WTC11 (cell line): ENCODE results near the gene ACSF3. TPM values are rescaled to one million over a fixed set of nuclear protein-coding genes. Genes with fewer than 3 reads are reported as not detected.

Source experiments
- ATAC-seq: fragments of 200-7000 bp; cut with Tn5 transposase; 2 replicates; pipeline ENCODE4 v1.10.0; 2021; ENCODE audit warnings: mild to moderate bottlenecking, moderate library complexity
- CTCF ChIA-PET: fragments of 300-600 bp; sonication (Branson Sonifier 250); formaldehyde crosslinking; loops from one replicate; lab custom pipeline; 2021; ENCODE audit warnings: antibody characterized with exemption; lab: Charles Lee
- POLR2A ChIA-PET: fragments of 350-600 bp; sonication (Branson Sonifier 250); formaldehyde crosslinking; loops from one replicate; lab custom pipeline; 2021; ENCODE audit warnings: antibody characterized with exemption; lab: Charles Lee
- DNase-seq: peaks from one replicate; pipeline ENCODE4 v3.0.0; 2021; ENCODE audit warnings: low spot score
- H3K27ac Mint-ChIP-seq: 2 replicates; pipeline ENCODE4 v1.8.0; 2021; ENCODE audit warnings: mixed read lengths
- H3K27me3 Mint-ChIP-seq: 2 replicates; pipeline ENCODE4 v1.8.0; 2021; ENCODE audit warnings: low read depth, mild to moderate bottlenecking, moderate library complexity, mixed read lengths
- H3K36me3 Mint-ChIP-seq: 2 replicates; pipeline ENCODE4 v1.8.0; 2021; ENCODE audit warnings: mixed read lengths
- H3K4me1 Mint-ChIP-seq: 2 replicates; pipeline ENCODE4 v1.8.0; 2022; ENCODE audit warnings: mixed read lengths
- H3K4me3 Mint-ChIP-seq: 2 replicates; pipeline ENCODE4 v1.8.0; 2021; ENCODE audit warnings: mild to moderate bottlenecking, moderate library complexity, mixed read lengths
- H3K9me3 Mint-ChIP-seq: 2 replicates; pipeline ENCODE4 v1.8.0; 2021; ENCODE audit warnings: mixed read lengths
- ATF2 ChIP-seq: sonication (generic); formaldehyde crosslinking; IDR thresholded peaks from 2 replicates; pipeline ENCODE4 v1.8.1; 2022; ENCODE audit warnings: low read depth, missing genetic modification reagents, borderline replicate concordance
- CBFB ChIP-seq: sonication (generic); formaldehyde crosslinking; IDR thresholded peaks from 2 replicates; pipeline ENCODE4 v1.8.1; 2022; ENCODE audit warnings: mild to moderate bottlenecking, low read depth, missing genetic modification reagents
- CREB1 ChIP-seq: sonication (generic); formaldehyde crosslinking; IDR thresholded peaks from 2 replicates; pipeline ENCODE4 v1.8.0; 2023; ENCODE audit warnings: mild to moderate bottlenecking, missing genetic modification reagents
- GABPB1 ChIP-seq: sonication (generic); formaldehyde crosslinking; IDR thresholded peaks from 2 replicates; pipeline ENCODE4 v1.8.1; 2023; ENCODE audit warnings: mild to moderate bottlenecking, missing genetic modification reagents
- IRF2 ChIP-seq: sonication (generic); formaldehyde crosslinking; IDR thresholded peaks from 2 replicates; pipeline ENCODE4 v1.8.0; 2022; ENCODE audit warnings: low read depth, missing genetic modification reagents, borderline replicate concordance
- MLX ChIP-seq: sonication (generic); formaldehyde crosslinking; IDR thresholded peaks from 2 replicates; pipeline ENCODE4 v1.8.1; 2023; ENCODE audit warnings: mild to moderate bottlenecking, missing genetic modification reagents, moderate library complexity
- RELA ChIP-seq: sonication (generic); formaldehyde crosslinking; IDR thresholded peaks from 2 replicates; pipeline ENCODE4 v1.8.1; 2022; ENCODE audit warnings: missing genetic modification reagents, mild to moderate bottlenecking, borderline replicate concordance
- TCF7 ChIP-seq: sonication (generic); formaldehyde crosslinking; IDR thresholded peaks from 2 replicates; pipeline ENCODE4 v1.8.0; 2022; ENCODE audit warnings: mild to moderate bottlenecking, low read depth, missing genetic modification reagents, moderate library complexity
- USF2 ChIP-seq: sonication (generic); formaldehyde crosslinking; IDR thresholded peaks from 2 replicates; pipeline ENCODE4 v1.8.1; 2023; ENCODE audit warnings: mild to moderate bottlenecking, missing genetic modification reagents, moderate library complexity
- ZBTB21 ChIP-seq: sonication (generic); formaldehyde crosslinking; IDR thresholded peaks from 2 replicates; pipeline ENCODE4 v1.8.1; 2023; ENCODE audit warnings: mild to moderate bottlenecking, missing genetic modification reagents, borderline replicate concordance
- ZNF281 ChIP-seq: sonication (generic); formaldehyde crosslinking; IDR thresholded peaks from 2 replicates; pipeline ENCODE4 v1.8.0; 2023; ENCODE audit warnings: mild to moderate bottlenecking, missing genetic modification reagents
- ZSCAN18 ChIP-seq: fragments of 250-450 bp; sonication (Bioruptor Pico); IDR thresholded peaks from 2 replicates; pipeline ENCODE4 v2.1.2; 2022; ENCODE audit warnings: mild to moderate bottlenecking, moderate library complexity
- total RNA-seq: library from RNA; stranded (reverse); gene quantifications from 3 replicates; pipeline ENCODE4 v1.2.3, GENCODE V29; 2021
- TF ChIP-seq, protein P1 (sequence below): fragments of 250-450 bp; sonication (Bioruptor Pico); IDR thresholded peaks from 2 replicates; pipeline ENCODE4 v1.8.0; 2021; ENCODE audit warnings: mild to moderate bottlenecking
- TF ChIP-seq, protein P2 (sequence below): sonication (generic); formaldehyde crosslinking; IDR thresholded peaks from 2 replicates; pipeline ENCODE4 v1.8.1; 2022; ENCODE audit warnings: mild to moderate bottlenecking, moderate library complexity, missing genetic modification reagents
- TF ChIP-seq, protein P3 (sequence below): sonication (generic); formaldehyde crosslinking; IDR thresholded peaks from 2 replicates; pipeline ENCODE4 v1.8.0; 2022; ENCODE audit warnings: missing genetic modification reagents
- TF ChIP-seq, protein P4 (sequence below): sonication (generic); formaldehyde crosslinking; IDR thresholded peaks from 2 replicates; pipeline ENCODE4 v1.8.1; 2023; ENCODE audit warnings: mild to moderate bottlenecking, moderate library complexity, missing genetic modification reagents
- TF ChIP-seq, protein P5 (sequence below): sonication (generic); formaldehyde crosslinking; IDR thresholded peaks from 2 replicates; pipeline ENCODE4 v1.8.0; 2022; ENCODE audit warnings: mild to moderate bottlenecking, missing genetic modification reagents

ACSF3 gene
- total RNA-seq, 1 experiment from 2014 or later = 22.9 TPM

DNA sequence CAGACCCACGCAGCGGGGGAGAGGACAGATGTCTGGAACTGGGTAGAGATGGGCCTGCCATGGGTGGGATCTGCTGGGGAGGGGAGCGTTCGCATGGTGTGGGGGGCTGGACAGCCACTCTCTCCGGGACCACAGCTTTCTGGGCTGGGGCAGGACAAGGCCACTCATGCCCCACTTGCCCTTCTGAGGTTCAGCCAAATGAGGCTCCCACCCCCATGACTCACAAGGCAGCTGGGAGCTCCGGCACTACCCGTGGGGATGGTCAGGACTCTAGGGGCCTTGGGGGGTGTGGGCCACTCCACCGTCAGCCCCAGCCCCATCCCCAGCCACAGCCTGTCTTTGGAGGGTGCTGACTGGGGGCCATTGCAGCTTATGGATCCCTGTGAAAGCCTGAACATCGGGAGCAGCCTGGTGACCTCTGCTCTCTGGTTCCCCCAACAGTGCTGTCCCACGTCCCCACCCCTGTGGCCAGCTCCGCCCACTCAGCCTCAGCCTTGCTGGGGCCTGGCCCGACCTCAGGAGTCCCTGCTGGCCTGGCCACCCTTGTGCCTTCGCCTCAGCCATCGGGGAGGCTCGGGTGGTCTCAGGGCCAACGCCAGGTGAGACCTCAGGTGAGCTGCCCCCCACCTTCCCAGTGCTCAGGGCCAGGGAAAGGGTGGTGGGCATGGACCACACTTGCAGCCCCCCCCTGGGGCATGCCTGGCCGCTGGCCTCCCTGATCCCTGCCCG lies 73.2 kb downstream of the ACSF3 start (continued):
- TF ChIP-seq, protein P1, sequence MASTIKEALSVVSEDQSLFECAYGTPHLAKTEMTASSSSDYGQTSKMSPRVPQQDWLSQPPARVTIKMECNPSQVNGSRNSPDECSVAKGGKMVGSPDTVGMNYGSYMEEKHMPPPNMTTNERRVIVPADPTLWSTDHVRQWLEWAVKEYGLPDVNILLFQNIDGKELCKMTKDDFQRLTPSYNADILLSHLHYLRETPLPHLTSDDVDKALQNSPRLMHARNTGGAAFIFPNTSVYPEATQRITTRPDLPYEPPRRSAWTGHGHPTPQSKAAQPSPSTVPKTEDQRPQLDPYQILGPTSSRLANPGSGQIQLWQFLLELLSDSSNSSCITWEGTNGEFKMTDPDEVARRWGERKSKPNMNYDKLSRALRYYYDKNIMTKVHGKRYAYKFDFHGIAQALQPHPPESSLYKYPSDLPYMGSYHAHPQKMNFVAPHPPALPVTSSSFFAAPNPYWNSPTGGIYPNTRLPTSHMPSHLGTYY (CRISPR knock-in tag) = no peak
- no peak for TF ChIP-seq MLX (CRISPR knock-in tag)
- no peak for TF ChIP-seq USF2
- TF ChIP-seq, protein P2, sequence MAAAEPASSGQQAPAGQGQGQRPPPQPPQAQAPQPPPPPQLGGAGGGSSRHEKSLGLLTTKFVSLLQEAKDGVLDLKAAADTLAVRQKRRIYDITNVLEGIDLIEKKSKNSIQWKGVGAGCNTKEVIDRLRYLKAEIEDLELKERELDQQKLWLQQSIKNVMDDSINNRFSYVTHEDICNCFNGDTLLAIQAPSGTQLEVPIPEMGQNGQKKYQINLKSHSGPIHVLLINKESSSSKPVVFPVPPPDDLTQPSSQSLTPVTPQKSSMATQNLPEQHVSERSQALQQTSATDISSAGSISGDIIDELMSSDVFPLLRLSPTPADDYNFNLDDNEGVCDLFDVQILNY (CRISPR knock-in tag) = 0 out of 2 replicates have a peak, but pooled peaks have one; percentile 30
- TF ChIP-seq, protein P3, sequence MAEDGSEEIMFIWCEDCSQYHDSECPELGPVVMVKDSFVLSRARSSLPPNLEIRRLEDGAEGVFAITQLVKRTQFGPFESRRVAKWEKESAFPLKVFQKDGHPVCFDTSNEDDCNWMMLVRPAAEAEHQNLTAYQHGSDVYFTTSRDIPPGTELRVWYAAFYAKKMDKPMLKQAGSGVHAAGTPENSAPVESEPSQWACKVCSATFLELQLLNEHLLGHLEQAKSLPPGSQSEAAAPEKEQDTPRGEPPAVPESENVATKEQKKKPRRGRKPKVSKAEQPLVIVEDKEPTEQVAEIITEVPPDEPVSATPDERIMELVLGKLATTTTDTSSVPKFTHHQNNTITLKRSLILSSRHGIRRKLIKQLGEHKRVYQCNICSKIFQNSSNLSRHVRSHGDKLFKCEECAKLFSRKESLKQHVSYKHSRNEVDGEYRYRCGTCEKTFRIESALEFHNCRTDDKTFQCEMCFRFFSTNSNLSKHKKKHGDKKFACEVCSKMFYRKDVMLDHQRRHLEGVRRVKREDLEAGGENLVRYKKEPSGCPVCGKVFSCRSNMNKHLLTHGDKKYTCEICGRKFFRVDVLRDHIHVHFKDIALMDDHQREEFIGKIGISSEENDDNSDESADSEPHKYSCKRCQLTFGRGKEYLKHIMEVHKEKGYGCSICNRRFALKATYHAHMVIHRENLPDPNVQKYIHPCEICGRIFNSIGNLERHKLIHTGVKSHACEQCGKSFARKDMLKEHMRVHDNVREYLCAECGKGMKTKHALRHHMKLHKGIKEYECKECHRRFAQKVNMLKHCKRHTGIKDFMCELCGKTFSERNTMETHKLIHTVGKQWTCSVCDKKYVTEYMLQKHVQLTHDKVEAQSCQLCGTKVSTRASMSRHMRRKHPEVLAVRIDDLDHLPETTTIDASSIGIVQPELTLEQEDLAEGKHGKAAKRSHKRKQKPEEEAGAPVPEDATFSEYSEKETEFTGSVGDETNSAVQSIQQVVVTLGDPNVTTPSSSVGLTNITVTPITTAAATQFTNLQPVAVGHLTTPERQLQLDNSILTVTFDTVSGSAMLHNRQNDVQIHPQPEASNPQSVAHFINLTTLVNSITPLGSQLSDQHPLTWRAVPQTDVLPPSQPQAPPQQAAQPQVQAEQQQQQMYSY (CRISPR knock-in tag) = 0 out of 2 replicates have a peak, but pooled peaks have one; percentile 22
- TF ChIP-seq TCF7 (CRISPR knock-in tag) = no peak
- TF ChIP-seq CREB1 (CRISPR knock-in tag) = no peak
- no peak for TF ChIP-seq CBFB (CRISPR knock-in tag)
- no peak for TF ChIP-seq GABPB1 (CRISPR knock-in tag)

DNA sequence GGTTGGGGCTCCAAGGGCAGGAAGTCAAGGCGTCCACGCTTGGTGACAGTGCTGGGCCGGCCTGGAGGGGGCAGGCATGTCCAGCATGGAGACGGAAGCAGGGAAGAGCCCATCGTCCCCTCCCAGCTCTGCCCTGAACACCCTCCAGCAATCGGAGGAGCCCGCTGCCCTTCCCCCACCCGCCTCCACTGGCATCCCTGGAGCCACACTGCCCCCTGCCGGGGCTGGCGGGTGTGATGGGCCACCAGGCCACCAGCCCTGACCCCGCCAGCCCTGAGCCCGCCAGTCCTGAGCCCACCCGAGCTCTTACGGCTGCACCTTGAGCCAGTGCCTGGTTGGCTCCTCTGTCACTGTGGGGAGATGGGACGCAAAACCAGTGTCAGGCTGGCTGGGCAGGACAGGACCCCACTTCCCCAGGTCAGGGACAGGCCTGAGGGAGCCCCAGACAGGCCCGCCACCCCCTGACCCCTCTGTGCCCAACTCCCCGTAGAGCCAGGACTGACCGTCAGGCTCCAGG lies 73.8 kb downstream of the ACSF3 start:
- H3K4me3 Mint-ChIP-seq = no peak overlapping the region
- peaks cover 4% of the 10 kb centered on the region; the same call in 1 of the 2 replicates for H3K27me3 Mint-ChIP-seq
- DNase-seq (peak; percentile 97), ATAC-seq (peak; percentile 55)
- ChIA-PET POLR2A (interaction anchor here (0.5 to 1.2 kb wide), 2 partner anchors 357 to 398 kb away, joined by 3 to 4 read pairs; no protein-coding TSS in a partner anchor), CTCF (interaction anchor here (0.5 to 2.6 kb wide), 72 partner anchors 10 to 495 kb away, joined by 3 to 47 read pairs (median 4); partner anchors contain the start of genes ACSF3, APRT, CBFA2T3 and GALNS)
- H3K4me1 Mint-ChIP-seq = peaks cover 6% of the 10 kb centered on the region
- H3K27ac Mint-ChIP-seq = no peak overlapping the region
- H3K9me3 Mint-ChIP-seq = no peaks in the 10 kb centered on the region
- H3K36me3 Mint-ChIP-seq = no peaks in the 10 kb centered on the region
- 0 out of 2 replicates have a peak, but pooled peaks have one; percentile 50 for TF ChIP-seq ZBTB21 (CRISPR knock-in tag)
- TF ChIP-seq IRF2 = no peak
- no peak for TF ChIP-seq ATF2 (CRISPR knock-in tag)
- no peak; the same call in 1 of the 2 replicates for TF ChIP-seq GABPB1 (CRISPR knock-in tag)
- TF ChIP-seq RELA (CRISPR knock-in tag) = peak; percentile 11; the same call in 1 of the 2 replicates
- TF ChIP-seq ZNF281 = peak; percentile 99
- TF ChIP-seq, protein P4, sequence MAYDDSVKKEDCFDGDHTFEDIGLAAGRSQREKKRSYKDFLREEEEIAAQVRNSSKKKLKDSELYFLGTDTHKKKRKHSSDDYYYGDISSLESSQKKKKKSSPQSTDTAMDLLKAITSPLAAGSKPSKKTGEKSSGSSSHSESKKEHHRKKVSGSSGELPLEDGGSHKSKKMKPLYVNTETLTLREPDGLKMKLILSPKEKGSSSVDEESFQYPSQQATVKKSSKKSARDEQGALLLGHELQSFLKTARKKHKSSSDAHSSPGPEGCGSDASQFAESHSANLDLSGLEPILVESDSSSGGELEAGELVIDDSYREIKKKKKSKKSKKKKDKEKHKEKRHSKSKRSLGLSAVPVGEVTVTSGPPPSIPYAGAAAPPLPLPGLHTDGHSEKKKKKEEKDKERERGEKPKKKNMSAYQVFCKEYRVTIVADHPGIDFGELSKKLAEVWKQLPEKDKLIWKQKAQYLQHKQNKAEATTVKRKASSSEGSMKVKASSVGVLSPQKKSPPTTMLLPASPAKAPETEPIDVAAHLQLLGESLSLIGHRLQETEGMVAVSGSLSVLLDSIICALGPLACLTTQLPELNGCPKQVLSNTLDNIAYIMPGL (CRISPR knock-in tag) = peak; percentile 86
- TF ChIP-seq CBFB (CRISPR knock-in tag) = no peak
- TF ChIP-seq, protein P5, sequence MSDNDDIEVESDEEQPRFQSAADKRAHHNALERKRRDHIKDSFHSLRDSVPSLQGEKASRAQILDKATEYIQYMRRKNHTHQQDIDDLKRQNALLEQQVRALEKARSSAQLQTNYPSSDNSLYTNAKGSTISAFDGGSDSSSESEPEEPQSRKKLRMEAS (CRISPR knock-in tag) = peak; percentile 83
- TF ChIP-seq ZSCAN18 (CRISPR knock-in tag) = no peak
